CD14-positive monocyte (primary cell): ENCODE data around the gene MIDN. TPM values are rescaled to one million over a fixed set of nuclear protein-coding genes. Genes with fewer than 3 reads are reported as not detected.

Source experiments
- DNase-seq, 3 donors: peaks; one replicate each; pipeline ENCODE4 v3.0.0-alpha.2; 2011 to 2022
- H2AFZ ChIP-seq: 2 replicates; pipeline ENCODE4 v1.6.0; 2012; ENCODE audit warnings: mild to moderate bottlenecking, low read depth, low read length, inconsistent platforms; ENCODE audit not compliant: insufficient read depth, poor library complexity, severe bottlenecking
- H3K27ac ChIP-seq, 2 donors: 1 replicate in 1 of 2; 2 replicates in 1 of 2; pipeline ENCODE4 v1.5.1; 2012 to 2013; ENCODE audit warnings: low read length in 2 of 2, control low read depth in 1 of 2, inconsistent platforms in 1 of 2, low read depth in 1 of 2, mild to moderate bottlenecking in 1 of 2
- H3K27me3 ChIP-seq, 2 donors: one replicate each; pipeline versions ENCODE4 v1.6.0 to v1.6.1; 2011 to 2013; ENCODE audit warnings: low read length in 2 of 2; ENCODE audit not compliant: control insufficient read depth in 2 of 2, insufficient read depth in 2 of 2
- H3K36me3 ChIP-seq, 2 donors: replicated peaks in 1 of 2; 1 replicate in 1 of 2; 2 replicates in 1 of 2; pipeline versions ENCODE4 v1.5.1 to v1.6.1; 2012 to 2013; ENCODE audit warnings: low read length in 2 of 2, control low read depth in 1 of 2, inconsistent platforms in 1 of 2, mild to moderate bottlenecking in 1 of 2; ENCODE audit not compliant: insufficient read depth in 2 of 2, control insufficient read depth in 1 of 2
- H3K4me1 ChIP-seq, 2 donors: 1 replicate in 1 of 2; 2 replicates in 1 of 2; pipeline versions ENCODE4 v1.5.1 to v1.6.1; 2012 to 2013; ENCODE audit warnings: low read length in 2 of 2, control low read depth in 1 of 2, inconsistent platforms in 1 of 2, mild to moderate bottlenecking in 1 of 2, moderate library complexity in 1 of 2; ENCODE audit not compliant: insufficient read depth in 2 of 2, control insufficient read depth in 1 of 2
- H3K4me2 ChIP-seq: replicated peaks from 2 replicates; pipeline ENCODE3; 2012; ENCODE audit warnings: low read length, moderate library complexity, mild to moderate bottlenecking; ENCODE audit not compliant: poor library complexity, severe bottlenecking; ENCODE audit errors: extremely low read depth
- H3K4me3 ChIP-seq, 3 experiments: fragments of 200-600 bp in 1 of 3; sonication (generic) in 1 of 3; replicated peaks in 1 of 3; 1 replicate in 2 of 3; 2 replicates in 1 of 3; pipeline ENCODE4 v1.5.1; 2011 to 2013; ENCODE audit warnings: low read length in 3 of 3, mild to moderate bottlenecking in 3 of 3, control low read depth in 2 of 3, low read depth in 2 of 3, inconsistent platforms in 1 of 3, moderate library complexity in 1 of 3
- H3K79me2 ChIP-seq: 2 replicates; pipeline ENCODE4 v1.6.0; 2012; ENCODE audit warnings: mild to moderate bottlenecking, control low read depth, inconsistent platforms, low read length, moderate library complexity; ENCODE audit not compliant: insufficient read depth
- H3K9ac ChIP-seq: 2 replicates; pipeline ENCODE4 v1.6.0; 2017; ENCODE audit warnings: low read length, mild to moderate bottlenecking; ENCODE audit not compliant: insufficient read depth, poor library complexity, severe bottlenecking
- H3K9me3 ChIP-seq, 2 donors: replicated peaks in 1 of 2; 1 replicate in 1 of 2; 2 replicates in 1 of 2; pipeline versions ENCODE4 v1.5.1 to v1.6.1; 2012 to 2013; ENCODE audit warnings: low read length in 2 of 2, control low read depth in 1 of 2; ENCODE audit not compliant: control insufficient read depth in 1 of 2, insufficient read depth in 1 of 2
- H4K20me1 ChIP-seq: 2 replicates; pipeline ENCODE4 v1.6.0; 2012; ENCODE audit warnings: mild to moderate bottlenecking, low read length, control low read depth, moderate library complexity; ENCODE audit not compliant: insufficient read depth
- H3K27ac Mint-ChIP-seq, 7 donors: one replicate each; pipeline ENCODE4 v1.8.0; 2020; ENCODE audit warnings: mild to moderate bottlenecking in 7 of 7, mixed read lengths in 7 of 7, moderate library complexity in 6 of 7, inconsistent platforms in 2 of 7
- H3K27me3 Mint-ChIP-seq, 3 donors: one replicate each; pipeline ENCODE4 v1.8.0; 2021 to 2022; ENCODE audit warnings: low read depth in 3 of 3, mild to moderate bottlenecking in 3 of 3, mixed read lengths in 3 of 3, moderate library complexity in 3 of 3, inconsistent platforms in 1 of 3
- H3K36me3 Mint-ChIP-seq, 2 donors: one replicate each; pipeline ENCODE4 v1.8.0; 2020; ENCODE audit warnings: mixed read lengths in 2 of 2, inconsistent platforms in 1 of 2, mild to moderate bottlenecking in 1 of 2
- H3K4me1 Mint-ChIP-seq: one replicate; pipeline ENCODE4 v1.8.0; 2020; ENCODE audit warnings: mild to moderate bottlenecking, mixed read lengths
- H3K4me3 Mint-ChIP-seq, 2 donors: one replicate each; pipeline ENCODE4 v1.8.0; 2020; ENCODE audit warnings: mild to moderate bottlenecking in 2 of 2, mixed read lengths in 2 of 2, moderate library complexity in 1 of 2
- H3K9me3 Mint-ChIP-seq, 7 donors: one replicate each; pipeline ENCODE4 v1.8.0; 2020 to 2022; ENCODE audit warnings: mixed read lengths in 7 of 7, mild to moderate bottlenecking in 6 of 7, moderate library complexity in 6 of 7, inconsistent platforms in 2 of 7
- WGBS: methylation state at CpG from one replicate; pipeline ENCODE4 v1.1.5; 2013; ENCODE audit warnings: missing lambda C conversion rate; ENCODE audit not compliant: insufficient coverage; 5-methylcytosine and 5-hydroxymethylcytosine counted together
- intact Hi-C, 2 donors: fragments of 100-400 bp; cut with micrococcal nuclease; formaldehyde crosslinking; loops; one replicate each; pipeline versions ENCODE4 v1.15.0 to v1.15.1; 2023
- polyA plus RNA-seq, 3 donors: library from polyadenylated mRNA; depleted of rRNA in 1 of 3; unstranded in 2 of 3; stranded (reverse) in 1 of 3; fragments of 300-500 nt in 2 of 3; fragments of >200 nt in 1 of 3; fragmentation: Illumina TruSeq in 2 of 3; gene quantifications; 1 replicate in 2 of 3; 2 replicates in 1 of 3; pipeline ENCODE4 v1.2.3, GENCODE V29; 2012 to 2021
- TF ChIP-seq, protein P1 (sequence below): fragments of 200-600 bp; IDR thresholded peaks from one replicate; pipeline ENCODE4 v1.8.0; 2022; ENCODE audit warnings: antibody characterized with exemption, mild to moderate bottlenecking

Gene MIDN
- polyA plus RNA-seq, 3 donors: 5.6 to 301 (median 11.0) TPM

DNA sequence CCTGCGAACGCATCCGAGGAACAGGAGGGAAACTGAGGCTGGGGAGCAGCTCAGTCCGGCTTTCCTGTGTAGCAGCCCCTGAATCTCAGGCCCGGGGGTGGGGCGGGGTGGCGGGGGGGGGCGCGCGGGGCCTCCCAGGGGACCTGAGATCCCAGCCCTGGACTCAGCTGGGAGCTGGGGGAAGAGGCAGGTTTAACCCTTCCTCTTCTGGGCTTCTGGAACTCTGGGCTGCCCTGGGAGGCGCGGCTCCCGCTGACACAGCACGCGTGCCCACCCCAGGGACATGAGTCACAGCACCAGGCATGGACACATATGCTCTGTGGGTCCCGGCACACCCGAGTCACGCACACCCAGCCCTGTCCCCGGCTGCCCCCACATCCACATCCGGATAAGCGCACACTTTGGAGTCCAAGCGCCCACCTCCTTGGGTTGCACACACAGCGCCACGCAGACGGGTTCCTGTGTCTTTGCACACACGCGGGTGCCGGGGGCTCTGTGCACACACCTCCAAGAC, 17.3 kb downstream of the MIDN start:
- Histone ChIP-seq H4K20me1 (peaks cover 33% of the 10 kb centered on the region), H3K4me1 (peaks cover 61 to 75% of the 10 kb centered on the region in 2 donors), H3K9me3 (no peaks in the 10 kb centered on the region), H3K36me3 (peaks cover 0 to 3% of the 10 kb centered on the region in 2 donors), H3K9ac (peak overlapping the region; percentile 71), H3K4me3 (peak overlapping the region in 2 of 3 experiments; percentile 39 to 77), H3K79me2 (peaks cover 24% of the 10 kb centered on the region), H3K27ac (peak overlapping the region; percentile 19 to 79), H3K4me2 (peak overlapping the region; percentile 89), H3K27me3 (peaks cover 0 to 8% of the 10 kb centered on the region in 2 donors), H2AFZ (peak overlapping the region; percentile 75)
- WGBS: 16% methylated on average over 18 of the region's 28 CpGs
- peak; percentile 88 to 96 (median 91) for DNase-seq
- H3K27me3 Mint-ChIP-seq: peaks cover 11 to 22% (median 14%) of the 10 kb centered on the region in 3 donors
- peaks cover 6 to 8% of the 10 kb centered on the region in 2 donors for H3K36me3 Mint-ChIP-seq
- peak overlapping the region; percentile 68 to 74 for H3K4me3 Mint-ChIP-seq
- intact Hi-C loops: loop anchor here in 1 of 2 donors (5.0 kb wide), 1 partner anchor 163 kb away; the partner anchor contains the start of gene GPX4
- peak overlapping the region in 6 of 7 donors; percentile 60 to 83 (median 73) for H3K27ac Mint-ChIP-seq
- TF ChIP-seq, protein P1, sequence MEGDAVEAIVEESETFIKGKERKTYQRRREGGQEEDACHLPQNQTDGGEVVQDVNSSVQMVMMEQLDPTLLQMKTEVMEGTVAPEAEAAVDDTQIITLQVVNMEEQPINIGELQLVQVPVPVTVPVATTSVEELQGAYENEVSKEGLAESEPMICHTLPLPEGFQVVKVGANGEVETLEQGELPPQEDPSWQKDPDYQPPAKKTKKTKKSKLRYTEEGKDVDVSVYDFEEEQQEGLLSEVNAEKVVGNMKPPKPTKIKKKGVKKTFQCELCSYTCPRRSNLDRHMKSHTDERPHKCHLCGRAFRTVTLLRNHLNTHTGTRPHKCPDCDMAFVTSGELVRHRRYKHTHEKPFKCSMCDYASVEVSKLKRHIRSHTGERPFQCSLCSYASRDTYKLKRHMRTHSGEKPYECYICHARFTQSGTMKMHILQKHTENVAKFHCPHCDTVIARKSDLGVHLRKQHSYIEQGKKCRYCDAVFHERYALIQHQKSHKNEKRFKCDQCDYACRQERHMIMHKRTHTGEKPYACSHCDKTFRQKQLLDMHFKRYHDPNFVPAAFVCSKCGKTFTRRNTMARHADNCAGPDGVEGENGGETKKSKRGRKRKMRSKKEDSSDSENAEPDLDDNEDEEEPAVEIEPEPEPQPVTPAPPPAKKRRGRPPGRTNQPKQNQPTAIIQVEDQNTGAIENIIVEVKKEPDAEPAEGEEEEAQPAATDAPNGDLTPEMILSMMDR: no peak
- H3K4me1 Mint-ChIP-seq: peaks cover 55% of the 10 kb centered on the region
- peaks cover 0 to 2% (median 0%) of the 10 kb centered on the region in 7 donors for H3K9me3 Mint-ChIP-seq

DNA sequence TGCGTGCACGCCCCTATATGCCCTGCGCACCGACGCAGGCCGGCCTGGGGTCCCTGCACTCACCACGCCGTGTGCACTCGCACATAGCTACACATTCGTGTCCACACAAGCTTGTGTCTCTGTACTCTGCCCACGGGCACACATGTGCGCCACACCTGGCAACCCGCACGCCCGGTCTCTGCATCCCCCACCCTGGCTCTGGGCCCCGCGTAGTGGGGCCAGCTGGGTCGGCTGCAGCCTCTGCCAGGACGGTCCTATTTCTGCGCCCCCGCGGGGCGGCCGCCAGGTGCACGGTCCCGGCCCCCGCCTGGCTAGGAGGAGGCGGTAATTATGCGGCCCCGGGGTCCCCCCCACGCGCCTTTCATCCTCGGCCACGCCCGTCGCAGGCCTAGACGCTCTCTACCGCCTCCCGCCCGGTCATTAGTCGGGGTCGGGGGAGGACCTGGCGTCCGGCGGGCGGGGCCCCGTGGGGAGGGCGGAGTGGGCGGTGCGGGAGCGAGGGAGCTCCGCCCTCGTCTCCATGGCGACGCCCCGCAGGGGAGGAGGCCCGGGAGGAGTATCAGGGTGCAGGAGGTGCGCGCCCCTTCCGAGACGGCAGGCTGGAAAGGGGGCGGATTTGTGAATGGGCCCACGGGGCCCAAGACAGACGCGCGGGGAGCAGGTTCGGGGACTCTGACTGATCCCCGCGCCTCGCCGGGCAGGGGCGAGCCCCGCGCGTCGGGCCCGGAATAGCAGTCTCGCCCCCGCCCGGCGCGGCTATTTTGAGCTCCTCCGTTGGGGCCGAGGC, 17.9 kb downstream of the MIDN start:
- peaks cover 11 to 22% (median 14%) of the 10 kb centered on the region in 3 donors for H3K27me3 Mint-ChIP-seq
- H4K20me1 ChIP-seq: peaks cover 39% of the 10 kb centered on the region
- peak overlapping the region; percentile 39 to 77 (median 46) for H3K4me3 ChIP-seq
- H3K4me1 Mint-ChIP-seq: peaks cover 61% of the 10 kb centered on the region
- TF ChIP-seq, protein P1: no peak
- H3K27ac ChIP-seq: peak overlapping the region; percentile 19 to 79
- H3K27me3 ChIP-seq: peaks cover 0 to 8% of the 10 kb centered on the region in 2 donors
- intact Hi-C loops: loop anchor here in 1 of 2 donors (5.0 kb wide), 1 partner anchor 164 kb away; the partner anchor contains the start of gene GPX4
- DNase-seq: peak; percentile 83 to 90 (median 84)
- peak overlapping the region; percentile 71 for H3K9ac ChIP-seq
- peaks cover 30% of the 10 kb centered on the region for H3K79me2 ChIP-seq
- peaks cover 13 to 14% of the 10 kb centered on the region in 2 donors for H3K36me3 Mint-ChIP-seq
- peak overlapping the region in 5 of 7 donors; percentile 70 to 83 (median 75) for H3K27ac Mint-ChIP-seq
- WGBS: 2% methylated on average over 84 of the region's 84 CpGs
- H3K4me2 ChIP-seq: peak overlapping the region; percentile 89
- peaks cover 65 to 77% of the 10 kb centered on the region in 2 donors for H3K4me1 ChIP-seq
- H3K36me3 ChIP-seq: peaks cover 6 to 10% of the 10 kb centered on the region in 2 donors
- peaks cover 0 to 2% (median 0%) of the 10 kb centered on the region in 7 donors for H3K9me3 Mint-ChIP-seq
- H3K9me3 ChIP-seq: no peaks in the 10 kb centered on the region
- peak overlapping the region; percentile 70 to 74 for H3K4me3 Mint-ChIP-seq
- peak overlapping the region; percentile 75 for H2AFZ ChIP-seq
